Heart left ventricle (tissue), 13 donors: ENCODE measurements around the gene GALNT12.

Experiments used
- CTCF ChIP-seq, 12 donors: fragments of 200-600 bp; sonication (generic) in 4 of 12; IDR thresholded peaks; one replicate each; pipeline versions ENCODE4 v1.5.0 to v1.8.0; 2018 to 2022; ENCODE audit warnings: antibody characterized with exemption in 12 of 12, mild to moderate bottlenecking in 5 of 12
- POLR2A ChIP-seq, 2 donors: fragments of 450-650 bp; IDR thresholded peaks; one replicate each; pipeline ENCODE4 v1.6.1; 2017; ENCODE audit warnings: antibody characterized with exemption in 2 of 2, mild to moderate bottlenecking in 2 of 2, moderate library complexity in 2 of 2
- donor health status: ischemic (EF 13 %, LVEDD 7.1; RV severe dilation, severe dysfunction).
- donor health status: DM: no; HTN: yes; CAD: no.
- donor health status: DM: no; HTN: no; CAD: no.
- donor health status: ischemic (EF 25% LVEDD 6.9; RV normal size, moderate dysfunction).
- donor health status: ischemic (EF 25% LVEDD 5.7; RV mildly dilated, moderate dysfunction).
- donor health status: ischemic (EF 35%, LVEDD 5.7; RV mildly dilated, moderate dysfunction).
- donor health status: nonischemic (EF 11% LVEDD 7.7; RV severe dilation, severe dysfunction).
- donor health status: DM: yes; HTN: yes; CAD: no.
- donor health status: PGD.
- donor health status: ischemic (EF 29% LVEDD 5.4; RV normal size, mild dysfunction).
- donor health status: nonischemic (EF 23%, LVEDD 6.1; RV moderate dilation, normal function).

- TF ChIP-seq POLR2A (IDR thresholded peaks at IDR 0.05) (no peak), CTCF (IDR thresholded peaks at IDR 0.05) (no peak)
Observed at GRCh38 chr9:98838155-98838867, 30.8 kb downstream of the GALNT12 start.
